A549 treated with CpdA at 1 μM for 4 hours (cell line): Measurements from ENCODE around the gene SOX13. TPM values are rescaled to one million over a fixed set of nuclear protein-coding genes. Genes with fewer than 3 reads are reported as not detected.

Experiments
- total RNA-seq: library from RNA; stranded (reverse); fragments of 200-300 nt; extraction: Qiagen RNA extraction; gene quantifications from 5 replicates; pipeline ENCODE4 v1.2.3, GENCODE V29; 2022; ENCODE audit warnings: low read depth

SOX13 gene
- 15.7 to 21.0 TPM (median 19.2 TPM) in 5 replicates for total RNA-seq

DNA sequence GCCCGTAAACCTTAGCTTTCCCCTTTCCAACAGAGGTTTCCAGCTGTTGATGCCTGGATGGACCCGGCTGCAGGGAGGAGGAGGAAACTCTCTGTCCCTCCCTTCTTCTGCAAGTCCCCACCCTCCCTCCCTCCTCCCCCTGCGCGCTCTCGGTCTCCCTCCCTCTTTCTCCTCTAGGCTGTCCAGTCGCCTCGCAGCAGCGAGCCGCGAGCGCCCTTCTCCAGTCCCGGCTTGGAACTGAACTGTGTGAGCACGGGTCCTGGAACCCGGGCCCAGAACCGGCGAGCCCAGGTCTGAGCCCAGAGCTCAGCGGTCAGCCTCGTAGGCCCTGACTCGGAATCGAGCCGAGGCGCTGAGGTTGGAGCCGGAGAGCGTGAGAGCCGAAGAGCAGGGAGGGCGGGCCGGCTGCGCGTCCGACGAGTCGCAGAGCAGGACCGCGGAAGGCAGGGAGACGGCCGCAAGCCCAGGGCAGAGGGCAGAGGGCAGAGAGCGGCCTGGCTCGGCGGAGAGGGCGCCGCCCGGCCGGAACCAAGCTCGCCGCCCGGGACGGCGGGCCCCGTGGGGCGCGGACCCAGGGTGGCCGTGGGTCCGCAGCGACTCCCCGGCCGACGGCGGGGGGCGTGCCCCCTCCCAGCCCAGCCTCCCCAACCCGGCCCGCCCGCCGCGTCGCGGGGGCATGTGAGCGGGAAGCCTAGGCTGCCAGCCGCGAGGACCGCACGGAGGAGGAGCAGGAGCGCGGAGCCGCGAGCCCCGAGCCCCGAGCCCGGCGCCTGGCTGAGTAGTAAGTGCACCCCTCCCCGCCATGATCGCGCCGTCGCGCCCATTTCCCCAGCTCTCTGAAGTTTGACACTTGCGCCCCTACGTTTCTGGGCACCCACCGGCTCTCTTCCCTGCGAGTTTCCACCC is at the start of gene SOX13:
SOX13 (plus strand) TSS at position 185 of the 906 bp plus-strand sequence. CDS start 39,801 bp downstream, outside the sequence.

DNA sequence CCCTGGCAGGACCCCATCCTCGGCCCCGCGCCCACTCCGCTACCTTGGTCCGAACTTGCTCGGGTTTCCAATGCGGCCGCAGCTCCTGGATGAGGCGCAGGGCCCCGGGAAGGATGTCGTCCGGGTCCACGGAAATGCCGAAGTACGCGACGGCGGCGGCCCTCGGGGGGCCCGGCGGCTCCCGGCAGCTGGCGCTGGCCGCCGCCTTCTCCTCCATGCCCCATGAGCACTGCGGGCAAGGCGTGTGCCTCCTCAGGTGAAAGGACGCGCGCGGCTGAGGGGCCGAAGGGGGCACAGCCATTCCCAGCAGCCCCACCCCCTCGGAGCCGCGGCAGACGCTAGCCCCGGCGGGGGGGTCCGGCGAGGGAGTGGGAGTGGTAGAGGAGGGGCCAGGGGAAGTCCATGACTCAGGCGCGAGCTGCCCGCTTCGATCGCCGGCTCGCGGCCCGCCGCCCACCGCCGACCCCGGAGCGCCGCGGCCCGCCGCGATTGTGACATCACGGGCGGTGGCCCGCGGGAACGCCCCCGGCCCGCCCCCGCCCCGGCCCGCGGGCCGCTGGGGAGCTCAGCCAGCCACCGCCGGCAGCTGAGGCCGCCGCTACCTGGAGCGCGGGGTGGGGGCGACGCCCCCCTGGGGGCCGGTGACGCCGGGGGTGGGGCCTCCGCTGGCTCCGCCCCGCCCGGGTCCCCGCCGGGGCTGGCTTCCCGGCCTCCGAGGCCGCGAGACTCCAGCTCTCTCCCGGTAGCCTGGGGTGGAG is 78.8 kb downstream of the SOX13 start, which contains the start of gene ETNK2:
ETNK2 (minus strand) TSS at position 493 of the 758 bp plus-strand sequence; CDS start at position 301, 192 bp downstream.

DNA sequence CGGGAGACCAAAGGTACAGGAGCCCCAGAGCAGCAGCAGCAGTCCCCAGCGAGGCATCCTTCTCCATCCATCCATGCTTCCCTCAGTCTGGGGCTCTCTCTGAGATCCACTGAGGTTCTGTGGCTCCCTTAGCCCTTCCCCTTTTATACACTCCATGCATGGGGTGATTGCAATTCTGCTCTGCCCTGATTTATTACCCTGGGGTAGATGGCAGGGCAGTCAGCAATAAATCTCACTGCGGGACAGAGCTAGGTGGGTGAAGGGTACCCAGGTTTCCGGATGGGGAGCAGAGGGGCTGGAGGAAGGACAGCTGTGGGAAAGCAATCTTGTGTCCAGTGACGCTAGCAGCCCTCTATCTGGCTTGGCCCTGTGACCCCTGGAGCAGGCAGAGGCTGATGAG is 93.3 kb downstream of the SOX13 start, which contains the start of gene REN:
REN (minus strand) TSS at position 119 of the 400 bp plus-strand sequence; CDS start at position 75, 44 bp downstream.

Other genes starting within 250 kb of the SOX13 start
- gene SNRPE, start 211.5 kb upstream of the SOX13 start, total RNA-seq: 162 to 258 TPM (median 252 TPM) in 5 replicates
- gene ETNK2, start 78.9 kb downstream of the SOX13 start, total RNA-seq: 3.0 to 4.1 TPM (median 3.4 TPM) in 5 replicates
- not detected in 5 replicates for gene REN, start 93.2 kb downstream of the SOX13 start, total RNA-seq
- gene KISS1, start 123.4 kb downstream of the SOX13 start, total RNA-seq: 0.21 to 1.0 TPM (median 0.61 TPM) in 4 of 5 replicates, not detected in the other
- gene GOLT1A, start 140.9 kb downstream of the SOX13 start, total RNA-seq: 3.5 to 6.8 TPM (median 4.7 TPM) in 5 replicates